Heart right ventricle (tissue), 16 donors: ENCODE results near the gene IZUMO4. TPM values are rescaled to one million over a fixed set of nuclear protein-coding genes. Genes with fewer than 3 reads are reported as not detected.
A peak's percentile ranks its signal among the peaks of the same experiment; 100 is the strongest.
"Not testable (repeated sequence)": the region's sequence is repeated elsewhere in the genome, so short reads cannot be mapped to it uniquely, and the experiment has no call there.

Source experiments
- ATAC-seq, 8 donors: fragments of 200-7000 bp; cut with Tn5 transposase; one replicate each; pipeline ENCODE4 v1.9.1; 2020; ENCODE audit warnings: mild to moderate bottlenecking in 8 of 8, moderate library complexity in 8 of 8, moderate number of reproducible peaks in 1 of 8
- DNase-seq, 2 donors: peaks; one replicate each; pipeline ENCODE4 v3.0.0-alpha.2; 2020
- H3K27ac ChIP-seq, 10 donors: fragments of 200-600 bp; sonication (generic) in 2 of 10; one replicate each; pipeline versions ENCODE4 v1.5.0 to v1.8.0; 2020 to 2022; ENCODE audit warnings: mild to moderate bottlenecking in 3 of 10
- H3K27me3 ChIP-seq, 7 donors: fragments of 200-600 bp; one replicate each; pipeline ENCODE4 v1.8.0; 2021 to 2022; ENCODE audit warnings: mild to moderate bottlenecking in 2 of 7
- H3K36me3 ChIP-seq, 9 donors: fragments of 200-600 bp; sonication (generic) in 1 of 9; one replicate each; pipeline versions ENCODE4 v1.5.0 to v1.8.0; 2020 to 2022; ENCODE audit warnings: mild to moderate bottlenecking in 2 of 9
- H3K4me1 ChIP-seq, 9 donors: fragments of 200-600 bp; sonication (generic) in 1 of 9; one replicate each; pipeline versions ENCODE4 v1.5.0 to v1.8.0; 2020 to 2022; ENCODE audit warnings: mild to moderate bottlenecking in 4 of 9
- H3K4me3 ChIP-seq, 10 donors: fragments of 200-600 bp; sonication (generic) in 2 of 10; one replicate each; pipeline versions ENCODE4 v1.5.0 to v1.8.0; 2020 to 2022; ENCODE audit warnings: mild to moderate bottlenecking in 7 of 10, moderate library complexity in 2 of 10
- H3K9me3 ChIP-seq, 11 donors: fragments of 200-600 bp in 10 of 11; sonication (generic) in 2 of 11; one replicate each; pipeline versions ENCODE4 v1.5.0 to v1.8.0; 2013 to 2022; ENCODE audit warnings: mild to moderate bottlenecking in 2 of 11, control low read depth in 1 of 11, moderate library complexity in 1 of 11
- CTCF ChIP-seq, 9 donors: fragments of 200-600 bp; sonication (generic) in 2 of 9; IDR thresholded peaks; one replicate each; pipeline versions ENCODE4 v1.5.0 to v1.8.0; 2021 to 2022; ENCODE audit warnings: antibody characterized with exemption in 9 of 9, mild to moderate bottlenecking in 5 of 9, moderate library complexity in 1 of 9
- WGBS, 2 donors: extraction: QIAGEN DNeasy Blood & Tissue Kit; methylation state at CpG; one replicate each; pipeline ENCODE4 v1.1.7; 2013; ENCODE audit warnings: inconsistent platforms in 1 of 2; 5-methylcytosine and 5-hydroxymethylcytosine counted together
- intact Hi-C, 10 donors: fragments of 100-400 bp; cut with DNase I; formaldehyde crosslinking; loops; one replicate each; pipeline versions ENCODE4 v1.11.1 to v1.14.2; 2022
- polyA plus RNA-seq, 2 donors: library from polyadenylated mRNA; stranded (reverse); fragments of 200-250 nt; gene quantifications; one replicate each; pipeline ENCODE4 v1.2.3, GENCODE V29; 2013
- total RNA-seq, 10 donors: library from RNA; stranded (reverse); fragmentation: NEBNext Ultra II Directional in 3 of 10; extraction: Animal tissue kit (Norgen Biotek cat#: 25700) in 3 of 10; gene quantifications; one replicate each; pipeline versions ENCODE4 v1.2.1 to v1.2.4, GENCODE V29; 2021 to 2023
- donor health status: Arrhythmogenic right ventricular cardiomyopathy.
- donor health status: ischemic (EF 13 %, LVEDD 7.1; RV severe dilation, severe dysfunction).
- donor health status: healthy with polysubstance abuse.
- donor health status: DM: no; HTN: yes; CAD: no.
- donor health status: DM: no; HTN: no; CAD: no.
- donor health status: ischemic (EF 25% LVEDD 6.9; RV normal size, moderate dysfunction).
- donor health status: ischemic (EF 25% LVEDD 5.7; RV mildly dilated, moderate dysfunction).
- donor health status: healthy.
- donor health status: DM: yes; HTN: yes; CAD: no.
- donor health status: Ischemic cardiomyopathy.
- donor health status: ischemic (EF 35%, LVEDD 5.7; RV mildly dilated, moderate dysfunction).
- donor health status: nonischemic (EF 11% LVEDD 7.7; RV severe dilation, severe dysfunction).
- donor health status: DM: yes; HTN: yes; CAD: no.
- donor health status: PGD.
- donor health status: ischemic (EF 29% LVEDD 5.4; RV normal size, mild dysfunction).
- donor health status: nonischemic (EF 23%, LVEDD 6.1; RV moderate dilation, normal function).

IZUMO4 gene
- total and polyA plus RNA-seq, 12 donors = 1.2 to 13.1 (median 2.7) TPM

- TF ChIP-seq CTCF (IDR thresholded peaks at IDR 0.05) = no peak
- no peaks in the 10 kb centered on the region for H3K27me3 ChIP-seq
- 74 to 77% methylated on average over 28 of the region's 28 CpGs for WGBS, 2 donors
- DNase-seq (peak; percentile 59 to 64), ATAC-seq (peak in 7 of 8 donors; percentile 38 to 65 (median 50))
- peak overlapping the region in 4 of 10 donors; percentile 0 to 63 (median 22) for H3K4me3 ChIP-seq
- peaks cover 0 to 47% (median under 1%) of the 10 kb centered on the region in 9 donors for H3K36me3 ChIP-seq
- peak overlapping the region in 6 of 10 donors; percentile 42 to 97 (median 59) for H3K27ac ChIP-seq
- intact Hi-C loops = no loop called here
- H3K9me3 ChIP-seq = no peaks in the 10 kb centered on the region
- H3K4me1 ChIP-seq = peaks cover 2 to 95% (median 27%) of the 10 kb centered on the region in 9 donors
Measured at GRCh38 chr19:2084993-2085720, 11.6 kb upstream of the IZUMO4 start.

- 76 to 82% methylated on average over 13 of the region's 13 CpGs for WGBS, 2 donors
- Histone ChIP-seq H3K27ac (peak overlapping the region in 4 of 10 donors; percentile 29 to 97 (median 56)), H3K4me3 (peak overlapping the region in 1 of 10 donors; percentile 5), H3K4me1 (peaks cover 3 to 98% (median 45%) of the 10 kb centered on the region in 9 donors), H3K36me3 (peaks cover 0 to 29% (median 0%) of the 10 kb centered on the region in 9 donors)
- H3K27me3 ChIP-seq, DNase-seq, intact Hi-C loops, H3K9me3 ChIP-seq, ATAC-seq: not testable (repeated sequence)
Measured at GRCh38 chr19:2086695-2087620, 9.8 kb upstream of the IZUMO4 start.

GRCh38 chr19:2087621-2088100 is 9.1 kb upstream of the IZUMO4 start:
- H3K4me1 ChIP-seq = peaks cover 3 to 98% (median 52%) of the 10 kb centered on the region in 9 donors
- intact Hi-C loops = no loop called here

More at GRCh38 chr19:2087621-2088100, 9.1 kb upstream of the IZUMO4 start:
- peak overlapping the region in 4 of 10 donors; percentile 15 to 97 (median 56) for H3K27ac ChIP-seq
- DNase-seq (no peak), ATAC-seq (peak in 1 of 8 donors; percentile 9)
- H3K27me3 ChIP-seq = no peaks in the 10 kb centered on the region
- H3K9me3 ChIP-seq = no peaks in the 10 kb centered on the region
- no peak for TF ChIP-seq CTCF (IDR thresholded peaks at IDR 0.05)
- peaks cover 0 to 23% (median 0%) of the 10 kb centered on the region in 9 donors for H3K36me3 ChIP-seq
- peak overlapping the region in 1 of 10 donors; percentile 5 for H3K4me3 ChIP-seq
- 84 to 86% methylated on average over 14 of the region's 14 CpGs for WGBS, 2 donors
